GM21529 (cell line): ENCODE measurements around the gene DNAAF5.
A peak's percentile ranks its signal among the peaks of the same experiment; 100 is the strongest.

Source experiments
- ATAC-seq: cut with Tn5 transposase; IDR thresholded peaks from one replicate; pipeline ENCODE4 v1.9.1; 2021; ENCODE audit not compliant: unreplicated experiment

The DNAAF5 gene

DNA sequence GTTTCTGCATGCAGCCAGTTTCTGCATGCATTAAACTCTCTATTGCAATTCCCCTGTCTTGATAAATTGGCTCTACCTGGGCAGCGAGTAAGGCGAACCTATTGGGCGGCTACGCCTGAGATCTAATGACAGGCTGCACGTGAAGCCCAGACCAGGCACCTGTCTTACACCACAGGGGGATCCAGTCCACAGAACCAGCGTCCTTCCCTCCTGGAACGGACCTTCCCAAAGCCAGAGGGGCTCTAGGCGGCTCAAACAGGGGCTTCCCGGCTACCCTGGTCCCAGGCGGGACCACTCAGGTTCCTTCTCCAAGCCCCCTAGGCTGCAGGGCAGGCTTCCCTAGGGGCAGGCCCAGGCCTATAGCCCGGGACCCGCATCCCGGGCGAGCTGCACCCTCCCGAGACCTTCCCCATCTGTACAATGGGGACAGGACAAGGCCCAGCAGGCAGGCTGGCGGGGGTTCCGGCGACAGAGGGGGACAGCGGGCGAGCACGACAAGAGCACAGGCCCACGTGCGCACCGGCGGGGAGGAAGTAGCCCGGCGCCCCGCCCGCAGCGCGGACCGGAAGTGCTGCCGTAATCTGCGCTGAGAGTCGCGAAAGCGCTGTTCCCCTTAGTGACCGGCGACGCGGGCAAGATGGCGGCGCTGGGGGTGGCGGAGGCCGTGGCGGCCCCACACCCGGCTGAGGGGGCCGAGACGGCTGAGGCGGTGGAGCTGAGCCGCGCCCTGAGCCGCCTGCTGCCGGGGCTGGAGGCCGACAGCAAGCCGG lies at the start of gene DNAAF5:
Gene DNAAF5 (plus strand): TSS at position 616 of the 770 bp plus-strand sequence. CDS start 22 bp downstream, at position 638.
- ATAC-seq: peak; percentile 94

DNA sequence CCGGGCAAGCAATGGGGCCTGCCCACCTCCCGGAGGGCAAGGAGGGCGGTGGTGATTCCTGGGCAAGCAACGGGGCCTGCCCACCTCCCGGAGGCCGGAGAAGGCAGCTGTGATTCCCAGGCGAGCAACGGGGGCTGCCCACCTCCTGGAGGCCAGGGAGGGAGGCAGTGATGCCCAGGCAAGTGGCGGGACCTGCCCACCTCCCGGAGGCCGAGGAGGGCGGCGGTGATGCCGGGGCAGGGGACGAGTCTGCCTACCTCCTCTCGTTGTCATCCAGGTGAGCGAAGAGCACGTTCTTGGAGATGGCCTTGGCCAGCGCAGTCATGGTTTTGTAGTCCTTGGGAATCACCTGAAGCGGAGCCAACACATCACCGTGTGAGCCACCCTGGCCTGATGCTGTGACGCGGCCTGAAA lies 49.5 kb upstream of the DNAAF5 start:
- no peak for ATAC-seq

DNA sequence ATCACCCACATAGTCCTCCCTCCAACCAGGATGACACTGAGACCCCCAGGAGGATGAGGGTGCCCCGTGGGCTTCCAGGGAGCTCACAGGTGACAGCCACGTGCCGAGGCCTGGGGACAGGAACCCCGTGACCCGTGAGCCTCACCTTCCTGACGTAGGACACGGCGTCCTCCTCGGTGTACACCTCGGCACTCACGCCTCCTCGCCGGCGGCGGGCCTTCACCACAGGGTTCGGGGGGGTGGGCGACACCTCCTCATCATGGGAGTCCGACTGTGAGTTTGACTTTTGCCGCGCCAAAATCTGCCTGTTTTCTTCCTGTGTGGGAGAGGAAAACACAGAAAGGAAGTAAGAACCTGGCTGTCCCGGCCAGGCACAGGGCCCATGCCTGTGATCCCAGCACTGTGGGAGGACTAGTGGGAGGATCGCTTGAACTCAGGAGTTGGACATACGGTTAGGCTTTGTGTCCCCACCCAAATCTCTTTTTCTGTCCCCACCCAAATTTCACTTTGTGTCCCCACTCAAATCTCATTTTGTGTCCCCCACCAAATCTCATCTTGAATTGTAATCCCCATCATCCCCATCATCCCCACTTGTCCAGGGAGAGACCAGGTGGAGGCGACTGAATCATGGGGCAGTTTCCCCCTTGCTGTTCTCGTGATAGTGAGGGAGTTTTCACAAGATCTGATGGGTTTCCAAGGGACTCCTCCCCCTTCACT lies 45.9 kb upstream of the DNAAF5 start:
- no peak for ATAC-seq

DNA sequence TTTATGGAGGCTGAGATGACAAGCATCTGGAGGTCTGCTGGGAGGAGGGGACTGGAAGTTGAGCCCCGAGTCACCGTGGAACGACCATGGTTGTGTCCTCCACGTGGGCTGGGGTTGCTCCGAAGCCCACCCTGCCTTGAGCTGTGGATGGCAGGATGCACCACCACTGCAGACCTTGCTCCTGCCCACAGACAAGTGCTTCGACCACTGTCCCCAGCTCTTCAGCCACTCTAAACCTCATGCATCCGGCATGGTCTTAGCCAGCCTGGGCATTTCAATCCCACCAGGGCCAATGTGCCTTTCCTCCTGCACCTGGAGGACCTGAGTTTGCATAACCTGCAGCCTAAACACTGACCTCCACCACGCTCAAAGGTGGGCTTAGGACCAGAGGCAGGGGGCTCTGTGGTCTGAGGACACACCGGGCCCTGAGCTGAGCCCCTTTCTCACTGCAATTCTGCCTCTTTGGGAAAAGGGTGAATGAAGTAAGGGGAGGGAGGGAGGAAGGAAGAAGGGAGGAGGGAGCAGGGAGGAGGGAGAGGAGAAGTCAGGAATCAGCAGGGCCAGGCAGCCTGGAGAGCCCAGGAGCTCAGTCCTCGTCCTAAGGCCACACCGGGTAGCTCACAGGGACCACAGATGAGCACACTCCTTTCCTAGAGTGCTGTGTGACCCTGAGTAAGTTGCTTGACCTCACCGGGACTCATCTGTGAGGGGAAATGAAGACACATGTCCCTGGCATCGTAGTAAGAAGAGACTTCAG lies 44.8 kb upstream of the DNAAF5 start:
- ATAC-seq: no peak

DNA sequence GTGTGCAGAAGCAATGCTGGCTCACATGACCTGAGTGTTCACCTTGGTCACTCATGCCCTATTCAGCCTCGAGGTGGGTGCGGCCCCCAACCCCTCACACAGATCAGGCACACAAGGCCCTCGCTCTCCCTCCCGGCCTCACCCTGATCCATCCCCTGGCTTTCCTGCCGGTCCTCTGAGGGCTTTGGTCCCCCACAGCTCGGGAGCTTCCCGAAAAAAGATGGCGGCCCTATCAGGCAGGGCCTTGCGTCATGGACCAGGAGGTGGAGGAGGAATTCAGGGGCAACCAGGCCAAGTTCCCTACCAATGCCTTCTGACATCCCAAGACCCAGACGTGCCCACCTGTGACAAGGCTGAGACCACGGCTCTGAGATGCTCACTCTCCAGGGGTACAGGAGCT lies 43.7 kb upstream of the DNAAF5 start:
- ATAC-seq: no peak

DNA sequence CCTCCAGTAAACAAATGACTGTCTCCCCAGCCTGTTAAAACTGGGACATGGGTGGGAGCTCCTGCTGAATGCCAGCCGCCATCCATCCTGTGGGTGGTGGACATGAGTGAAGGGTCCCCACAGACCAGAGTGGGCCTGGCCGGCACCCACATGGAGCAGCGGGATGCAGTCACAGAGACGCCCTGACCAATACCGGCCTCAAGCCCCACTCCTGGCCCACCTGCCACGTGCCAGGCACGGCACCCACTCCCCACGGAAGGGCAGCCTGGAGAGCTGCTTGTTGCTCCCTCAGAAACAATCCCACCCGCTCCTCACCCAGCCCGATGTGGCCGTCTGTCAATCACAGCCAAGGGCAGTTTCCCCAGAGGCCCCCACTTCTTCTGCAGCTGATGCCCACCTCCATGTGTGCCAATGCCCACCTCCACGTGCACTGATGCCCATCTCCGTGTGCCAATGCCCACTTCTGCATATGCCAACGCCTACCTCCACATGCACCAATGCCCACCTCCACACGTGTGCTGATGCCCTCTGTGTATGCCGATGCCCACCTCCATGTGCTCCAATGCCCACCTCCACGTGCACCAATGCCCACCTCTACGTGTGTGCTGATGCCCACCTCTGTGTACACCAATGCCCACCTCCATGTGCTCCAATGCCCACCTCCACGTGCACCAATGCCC lies 42.8 kb upstream of the DNAAF5 start:
- no peak for ATAC-seq

DNA sequence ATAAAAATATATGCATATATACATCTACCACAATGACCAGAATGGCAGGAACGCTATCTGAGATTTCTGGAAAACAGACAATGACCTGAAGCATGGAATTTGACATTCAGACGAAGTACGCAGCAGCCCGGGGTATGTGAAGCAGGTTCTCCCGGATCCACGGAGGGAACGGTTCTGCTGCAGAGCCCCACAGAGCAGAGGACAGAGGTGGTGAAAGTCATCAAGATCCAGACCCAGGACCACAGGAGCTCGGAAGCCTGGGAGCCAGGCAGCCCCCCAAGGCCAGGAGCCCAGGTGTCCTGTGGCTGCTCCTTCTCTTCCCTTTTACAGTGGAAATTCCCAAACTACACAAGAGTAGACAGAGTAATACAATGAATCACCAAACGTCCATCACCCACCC lies 42.1 kb upstream of the DNAAF5 start:
- ATAC-seq: no peak

DNA sequence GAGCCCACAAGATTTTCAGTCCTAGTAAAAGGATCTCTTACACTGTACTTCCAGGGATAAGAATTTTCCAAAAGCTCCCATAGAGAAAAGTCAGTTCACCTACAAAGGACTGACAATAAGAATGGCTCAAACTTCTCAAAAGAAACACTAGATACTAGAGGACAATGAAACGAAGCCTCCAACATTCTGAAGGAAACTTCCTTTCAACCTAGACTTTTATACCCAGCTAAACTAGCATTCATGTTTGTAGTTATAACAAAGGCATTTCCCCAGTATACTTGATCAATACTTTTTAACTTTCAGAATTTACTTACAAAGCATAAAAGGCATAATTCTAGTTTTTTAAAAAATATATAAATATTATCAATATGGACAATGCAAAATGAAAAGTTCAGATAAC lies 41.0 kb upstream of the DNAAF5 start:
- no peak for ATAC-seq

DNA sequence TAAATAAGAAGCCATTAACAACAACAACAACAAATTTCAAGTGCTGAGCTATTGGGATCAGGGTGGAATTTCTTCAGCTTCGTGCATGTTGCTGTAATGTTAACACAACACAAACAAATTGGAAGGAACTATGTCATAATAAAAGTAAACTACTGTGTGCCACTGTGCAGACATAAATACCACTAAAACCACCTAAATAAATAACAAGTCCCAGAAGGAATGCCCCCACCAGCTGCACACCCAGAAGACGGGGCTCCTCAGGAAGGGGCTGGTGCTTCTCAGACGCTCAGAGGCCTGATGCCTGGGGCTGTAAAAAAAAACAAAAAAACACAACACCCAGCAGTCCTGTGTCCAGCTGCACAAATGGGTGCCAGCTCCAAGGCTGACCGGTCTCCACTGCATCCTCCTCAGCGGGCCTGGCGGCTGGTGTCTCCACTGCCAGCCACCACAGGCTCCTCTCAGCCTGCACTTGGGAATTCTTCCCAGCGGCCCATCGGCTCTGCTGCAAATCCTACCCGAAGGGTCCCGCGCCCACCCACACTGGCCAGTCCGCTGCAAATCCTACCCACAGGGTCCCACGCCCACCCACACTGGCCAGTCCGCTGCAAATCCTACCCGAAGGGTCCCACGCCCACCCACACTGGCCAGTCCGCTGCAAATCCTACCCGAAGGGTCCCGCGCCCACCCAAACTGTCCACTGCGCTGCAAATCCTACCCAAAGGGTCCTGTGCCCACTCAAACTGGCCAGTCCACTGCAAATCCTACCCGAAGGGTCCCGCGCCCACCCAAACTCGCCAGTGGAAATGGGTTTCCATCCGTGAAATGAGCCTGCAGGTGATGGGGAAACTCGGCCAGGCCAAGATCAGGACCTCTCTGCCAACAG lies 35.8 kb upstream of the DNAAF5 start:
- no peak for ATAC-seq

DNA sequence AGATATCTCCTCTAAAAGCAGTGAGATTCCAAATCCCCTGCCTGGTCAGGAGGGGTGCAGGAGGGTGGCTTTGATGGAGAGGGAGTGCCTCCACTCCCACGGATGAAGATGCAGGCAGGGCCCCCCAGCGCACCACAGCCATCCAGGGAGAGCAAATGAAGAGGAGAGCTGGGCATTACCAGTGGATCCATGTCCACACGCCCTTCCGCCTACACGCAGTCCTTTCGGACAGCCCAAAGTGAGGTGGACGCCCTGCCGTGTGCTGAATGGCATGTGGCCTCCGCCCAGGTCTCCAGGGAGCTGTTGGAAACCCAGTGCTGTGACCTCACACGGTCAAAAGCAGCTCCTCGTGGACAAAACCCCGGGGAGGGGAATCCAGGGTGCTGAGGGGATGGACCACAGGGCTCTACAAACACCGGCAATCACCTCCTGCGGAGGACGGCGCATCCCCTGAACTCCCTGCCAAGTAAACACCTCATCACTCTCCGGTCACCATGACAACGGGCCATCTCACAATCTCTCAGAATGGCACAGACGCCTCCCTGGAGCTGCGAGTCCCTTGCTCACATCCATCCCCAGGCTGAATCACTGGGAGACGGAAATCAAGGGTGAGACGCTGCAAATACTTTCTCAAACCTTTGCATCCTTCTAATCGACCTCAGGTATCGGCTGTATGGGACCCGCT lies 35.0 kb upstream of the DNAAF5 start:
- ATAC-seq: no peak

DNA sequence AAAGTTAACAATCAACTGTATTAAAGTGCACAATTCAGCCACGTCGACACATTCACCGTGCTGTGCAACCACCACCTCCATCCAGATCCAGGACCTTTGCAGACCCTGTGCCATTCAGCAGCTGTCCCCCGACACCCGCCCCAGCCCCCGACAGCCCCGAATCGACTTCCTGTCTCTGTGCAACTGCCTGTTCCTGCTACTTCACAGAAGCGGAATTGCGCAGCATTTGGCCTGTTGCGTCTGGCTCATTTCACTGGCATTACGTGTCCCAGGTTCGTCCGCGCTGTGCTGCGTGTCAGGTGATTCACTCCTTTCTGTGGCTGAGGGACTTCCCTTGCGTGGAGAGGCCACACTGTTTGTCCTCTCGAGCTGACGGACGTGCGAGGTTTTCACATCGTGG lies 33.2 kb upstream of the DNAAF5 start:
- no peak for ATAC-seq

DNA sequence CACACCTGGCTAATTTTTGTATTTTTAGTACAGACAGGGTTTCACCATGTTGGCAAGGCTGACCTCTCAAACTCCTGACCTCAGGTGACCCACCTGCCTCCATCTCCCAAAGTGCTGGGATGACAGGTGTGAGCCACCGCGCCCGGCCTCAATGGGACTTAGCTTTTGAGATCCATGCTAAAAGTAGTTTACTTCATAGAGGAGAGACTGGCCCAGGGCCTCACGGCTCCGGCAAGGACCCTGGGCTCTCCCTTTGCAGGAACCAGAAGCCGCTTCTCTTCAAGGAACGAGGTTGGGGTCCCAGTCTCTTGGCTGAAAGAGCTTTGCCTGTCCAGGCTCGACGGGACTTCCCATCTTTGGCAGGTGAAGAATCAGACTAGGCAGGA lies 30.1 kb upstream of the DNAAF5 start:
- no peak for ATAC-seq

DNA sequence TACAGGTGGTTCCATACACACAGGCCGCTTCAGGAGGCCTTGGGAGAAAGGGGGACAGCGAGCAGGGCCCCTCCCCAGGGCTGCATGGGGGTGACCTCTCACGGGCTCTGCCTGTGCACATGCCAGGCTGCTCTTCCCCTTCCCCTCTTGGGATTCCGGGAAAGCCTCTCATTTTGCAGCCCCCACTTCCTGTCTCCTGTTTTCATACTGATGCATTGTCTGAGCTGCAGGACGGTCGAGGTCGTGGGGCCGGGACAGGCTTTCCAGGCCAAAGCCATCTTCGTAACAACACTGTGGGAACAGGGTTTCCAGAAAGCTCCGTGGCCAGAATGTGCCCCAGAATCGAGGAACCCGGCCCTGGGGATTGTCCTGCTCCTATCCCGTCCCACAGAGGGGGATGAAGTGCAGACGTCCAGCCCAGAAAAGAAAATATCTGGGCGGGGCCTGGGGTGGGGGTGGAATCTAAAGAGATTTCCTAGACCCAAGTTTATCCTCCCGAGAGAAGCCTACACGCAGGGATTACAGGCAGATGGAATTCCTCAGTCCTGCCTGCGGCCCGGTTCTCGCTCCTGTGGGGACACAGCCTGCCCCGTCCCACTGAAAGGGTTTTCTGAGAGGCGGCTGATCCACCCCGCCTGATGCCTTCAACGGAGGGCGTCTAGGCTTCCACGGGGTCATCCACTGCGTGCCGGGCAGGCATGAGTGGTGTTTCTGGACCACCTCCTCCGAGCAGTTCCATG lies 29.5 kb upstream of the DNAAF5 start:
- no peak for ATAC-seq

DNA sequence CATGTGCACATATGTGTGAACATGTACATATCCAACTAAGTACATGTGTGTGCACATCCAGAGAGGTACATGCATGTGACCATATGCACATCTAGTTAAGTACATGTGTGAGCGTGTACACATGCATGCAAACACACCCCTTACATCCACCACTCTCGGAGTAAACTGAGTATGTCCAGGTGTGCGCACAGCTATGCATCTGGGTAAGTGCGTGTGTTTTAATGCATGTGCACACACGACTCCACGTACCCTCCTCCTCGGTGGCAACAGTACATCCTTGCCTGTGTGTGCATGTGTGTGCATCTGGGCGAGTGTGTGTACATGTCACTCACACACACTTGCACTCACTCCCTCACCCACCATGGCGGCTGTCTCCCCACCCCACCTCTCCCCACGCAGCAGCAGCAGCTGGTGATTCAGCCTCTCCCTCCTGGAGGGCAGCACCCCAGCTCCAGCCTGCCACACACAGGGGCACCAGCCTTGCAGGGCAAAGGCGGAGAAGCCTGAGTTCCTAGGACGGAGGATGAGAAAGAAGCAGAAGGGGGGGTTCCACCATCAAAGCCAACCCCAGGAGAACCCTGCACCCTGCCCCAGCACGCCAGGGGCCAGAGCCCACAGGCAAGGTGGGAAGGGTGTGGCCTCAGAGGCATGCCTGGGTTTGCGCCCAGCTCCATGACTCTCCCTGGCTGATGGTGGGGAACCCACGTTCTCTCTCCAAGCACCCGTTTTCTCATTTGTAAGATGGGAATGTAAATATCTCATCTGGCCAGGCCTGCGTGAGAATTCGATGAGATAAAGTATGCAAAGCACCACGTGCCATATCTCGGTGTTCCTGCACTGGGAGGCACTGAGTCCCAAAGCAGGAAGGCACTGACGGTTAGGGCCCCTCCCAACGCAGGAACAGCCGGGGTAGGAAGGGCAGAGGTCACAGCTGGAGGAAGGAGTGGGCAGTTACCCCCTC lies 27.7 kb upstream of the DNAAF5 start:
- no peak for ATAC-seq

DNA sequence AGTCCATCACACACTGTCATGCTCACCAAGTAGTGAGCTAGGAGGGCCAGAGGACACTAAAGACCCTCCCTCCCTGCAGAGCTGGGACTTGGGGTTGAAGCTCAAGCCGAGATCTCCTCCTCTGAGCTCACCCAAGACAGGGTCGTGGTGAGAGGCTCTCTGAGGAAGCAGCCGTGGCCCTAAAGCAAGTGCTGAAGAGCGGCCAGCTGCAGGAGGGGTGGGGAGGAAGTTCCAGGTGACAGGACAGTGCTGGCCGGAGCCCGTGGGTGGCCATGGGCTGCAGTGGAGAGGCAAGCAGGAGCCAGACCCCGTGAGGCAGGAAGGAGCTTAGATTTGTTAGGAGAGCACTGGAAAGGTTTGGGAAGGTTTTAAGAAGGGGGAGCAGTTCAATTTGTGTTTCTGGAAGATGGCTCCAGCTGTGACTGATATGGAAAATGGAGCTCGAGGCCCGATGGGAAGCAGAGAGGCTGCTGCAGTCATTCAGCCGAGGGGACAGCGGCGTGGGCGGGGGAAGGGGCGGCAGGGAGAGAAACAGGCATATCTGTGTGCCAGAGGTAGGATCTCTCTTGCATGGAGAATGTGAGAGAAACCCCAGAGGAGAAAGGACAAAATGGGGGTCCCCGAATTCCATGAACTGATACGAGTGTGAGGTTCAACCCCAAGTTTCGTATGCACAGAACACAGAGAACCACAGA lies 26.9 kb upstream of the DNAAF5 start:
- no peak for ATAC-seq

DNA sequence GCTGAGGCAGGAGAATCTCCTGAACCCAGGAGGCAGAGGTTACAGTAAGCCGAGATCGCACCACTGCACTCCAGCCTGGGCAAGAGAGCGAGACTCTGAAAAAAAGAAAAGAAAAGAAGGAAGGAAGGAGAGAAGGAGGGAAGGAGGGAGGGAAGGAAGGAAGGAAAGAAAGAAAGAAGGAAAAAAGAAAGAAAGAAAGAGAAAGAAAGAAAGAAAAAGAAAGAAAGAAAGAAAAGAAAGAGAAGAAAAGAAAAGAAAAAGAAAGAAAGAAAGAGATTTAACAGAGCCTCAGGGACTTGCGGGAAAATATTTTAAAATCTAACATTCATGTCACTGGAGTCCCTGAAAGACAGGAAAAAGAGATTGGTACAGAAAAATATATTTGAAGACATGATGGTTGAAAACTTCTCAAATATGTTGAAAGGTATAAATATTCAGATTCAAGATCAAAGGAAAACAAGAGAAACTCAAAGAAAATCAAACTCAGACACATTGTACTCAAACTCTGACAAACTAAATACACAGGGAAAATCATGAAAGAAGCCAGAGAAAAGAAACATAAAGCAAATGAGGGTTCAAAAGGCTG lies 25.3 kb upstream of the DNAAF5 start:
- ATAC-seq: no peak

DNA sequence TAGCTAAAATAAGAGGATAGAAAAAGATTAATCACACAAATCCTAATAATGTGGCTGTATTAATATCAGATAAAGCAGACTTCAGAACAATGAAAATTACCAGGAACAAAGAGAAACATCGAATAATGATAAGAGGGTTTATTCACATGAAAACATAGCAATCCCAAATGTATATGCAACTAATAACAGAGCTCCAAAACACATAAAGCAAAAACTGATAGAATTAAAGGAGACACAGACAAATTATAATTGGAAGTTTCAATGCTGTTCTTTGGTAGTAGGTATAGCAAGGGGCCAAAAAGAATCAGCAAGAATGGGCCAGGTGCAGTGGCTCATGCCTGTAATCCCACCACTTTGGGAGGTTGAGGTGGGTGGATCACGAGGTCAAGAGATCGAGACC lies 23.4 kb upstream of the DNAAF5 start:
- no peak for ATAC-seq
